Measurements from ENCODE around the gene MYL6. TPM values are rescaled to one million over a fixed set of nuclear protein-coding genes. Genes with fewer than 3 reads are reported as not detected.

The MYL6 gene
- total RNA-seq, 5 donors from 2014 or later (not counting 1 experiment from before 2014, with no cell fraction given), result 506 to 663 (median 569) TPM

- peak within 1 kb of the TSS; percentile 86 to 95 for H3K4me3 ChIP-seq (ENCODE audit: control insufficient read depth in 1 of 2, extremely low read depth in 1 of 2, low read length in 1 of 2)
- CTCF ChIA-PET, result interaction anchor here (0.6 to 5.8 kb wide), 22 partner anchors 10 to 446 kb away, joined by 3 to 65 read pairs (median 4); partner anchors contain the start of genes SMARCC2 (in 2 of the 2), DNAJC14 (in 1 of the 2), MYL6 (in 1 of the 2) and MYL6B (in 1 of the 2)
- H3K4me3 Mint-ChIP-seq, result peak within 1 kb of the TSS; percentile 97 to 99 (median 98)
- no peaks in the 10 kb centered on the region for H3K27me3 ChIP-seq (replicated peaks in 1 of 2; ENCODE audit: control insufficient read depth in 2 of 2, extremely low read depth in 1 of 2, insufficient read depth in 2 of 2, low read length in 1 of 2)
- no peaks in the 10 kb centered on the region for H3K27me3 Mint-ChIP-seq
- POLR2A ChIA-PET, result interaction anchor here (0.5 to 1.8 kb wide), 11 partner anchors 10 to 321 kb away, joined by 3 to 33 read pairs (median 4); partner anchors contain the start of genes ZC3H10 (in 2 of the 2), ORMDL2 (in 1 of the 2), RNF41 (in 1 of the 2) and RPL41 (in 1 of the 2)
- H3K27ac Mint-ChIP-seq, result peak within 1 kb of the TSS; percentile 97
- ATAC-seq (replicated peaks in 1 of 4), result peak; percentile 86 to 91 (median 89)
- no peaks in the 10 kb centered on the region for H3K9me3 ChIP-seq
- peaks cover 14 to 31% of the 10 kb centered on the region in 2 donors for H3K36me3 ChIP-seq (ENCODE audit: control insufficient read depth in 2 of 2, extremely low read depth in 1 of 2, insufficient read depth in 1 of 2, low read length in 1 of 2)
- H3K9me3 Mint-ChIP-seq, result no peaks in the 10 kb centered on the region
- peak; percentile 88 to 99 (median 98) for DNase-seq
- peaks cover 68 to 74% (median 72%) of the 10 kb centered on the region in 3 donors for H3K4me1 Mint-ChIP-seq
- H3K36me3 Mint-ChIP-seq, result peaks cover 33% of the 10 kb centered on the region
- H3K4me1 ChIP-seq (ENCODE audit: control insufficient read depth in 1 of 2, extremely low read depth in 1 of 2, insufficient read depth in 2 of 2, low read length in 2 of 2), result peaks cover 36 to 62% of the 10 kb centered on the region in 2 experiments
- peak within 1 kb of the TSS; percentile 76 for H3K27ac ChIP-seq (ENCODE audit: low read length)
- under 1% methylated on average over 45 of the region's 49 CpGs for whole genome bisulfite sequencing (ENCODE audit: insufficient coverage)
Measured at GRCh38 chr12:56127888-56128669, 30.1 kb upstream of the MYL6 start, which contains the start of gene ESYT1. TSS of gene ESYT1 (plus strand) at chr12:56128267. CDS start at chr12:56128320, 53 bp downstream.

DNA sequence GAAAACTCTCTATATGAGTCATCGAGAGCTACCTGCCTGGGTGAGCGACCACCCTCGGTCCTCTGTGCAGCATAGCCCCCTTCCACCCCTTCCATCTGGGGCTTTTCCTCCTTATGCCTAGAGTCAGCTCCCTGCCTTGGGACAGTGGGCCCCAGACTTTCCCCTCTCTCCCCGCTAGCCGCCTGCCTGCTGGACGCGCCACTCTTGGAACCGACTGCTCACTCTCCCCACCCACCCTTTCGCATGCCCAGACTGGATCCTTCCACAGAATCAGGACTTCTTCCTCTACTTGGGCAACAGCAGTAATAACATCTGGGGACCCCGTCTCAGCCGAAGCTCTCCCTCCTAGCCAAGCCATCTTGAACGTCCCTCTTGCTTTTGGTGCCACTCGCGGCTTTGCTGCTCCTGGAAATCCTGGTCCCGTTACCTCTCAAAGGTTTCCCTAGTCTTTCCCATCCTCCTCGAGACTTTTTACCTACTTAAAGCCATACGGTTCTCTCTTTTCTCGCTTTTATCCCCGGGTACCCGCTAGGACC, 29.4 kb upstream of the MYL6 start:
- no peaks in the 10 kb centered on the region for H3K9me3 ChIP-seq
- H3K36me3 Mint-ChIP-seq, result peaks cover 37% of the 10 kb centered on the region
- 0% methylated on average over 17 of the region's 20 CpGs for WGBS (ENCODE audit: insufficient coverage)
- no peaks in the 10 kb centered on the region for H3K27me3 ChIP-seq (replicated peaks in 1 of 2; ENCODE audit: control insufficient read depth in 2 of 2, extremely low read depth in 1 of 2, insufficient read depth in 2 of 2, low read length in 1 of 2)
- H3K9me3 Mint-ChIP-seq, result no peaks in the 10 kb centered on the region
- H3K4me1 Mint-ChIP-seq, result peaks cover 69 to 77% (median 70%) of the 10 kb centered on the region in 3 donors
- ATAC-seq (replicated peaks in 1 of 4) (peak in 2 of 4 experiments; percentile 0), DNase-seq (peak in 3 of 35 experiments; percentile 4 to 44 (median 12))
- H3K27ac Mint-ChIP-seq, result peak overlapping the region; percentile 97
- peaks cover 15 to 37% of the 10 kb centered on the region in 2 donors for H3K36me3 ChIP-seq (ENCODE audit: control insufficient read depth in 2 of 2, extremely low read depth in 1 of 2, insufficient read depth in 1 of 2, low read length in 1 of 2)
- peak overlapping the region; percentile 86 to 95 for H3K4me3 ChIP-seq (ENCODE audit: control insufficient read depth in 1 of 2, extremely low read depth in 1 of 2, low read length in 1 of 2)
- CTCF ChIA-PET, result interaction anchor here (0.6 to 5.8 kb wide), 14 partner anchors 9 to 445 kb away, joined by 3 to 65 read pairs (median 6); partner anchors contain the start of genes SMARCC2 (in 2 of the 2), MYL6B (in 1 of the 2), ORMDL2 (in 1 of the 2) and RPL41 (in 1 of the 2)
- H3K27me3 Mint-ChIP-seq, result no peaks in the 10 kb centered on the region
- peaks cover 36 to 65% of the 10 kb centered on the region in 2 experiments for H3K4me1 ChIP-seq (ENCODE audit: control insufficient read depth in 1 of 2, extremely low read depth in 1 of 2, insufficient read depth in 2 of 2, low read length in 2 of 2)
- peak overlapping the region; percentile 97 to 99 (median 98) for H3K4me3 Mint-ChIP-seq
- H3K27ac ChIP-seq (ENCODE audit: low read length), result peak overlapping the region; percentile 67
- POLR2A ChIA-PET, result interaction anchor here (0.6 to 1.8 kb wide), 6 partner anchors 11 to 311 kb away, joined by 3 to 33 read pairs (median 6); partner anchors contain the start of genes ORMDL2 (in 1 of the 2), RPL41 (in 1 of the 2), SARNP (in 1 of the 2) and SMARCC2 (in 1 of the 2)

DNA sequence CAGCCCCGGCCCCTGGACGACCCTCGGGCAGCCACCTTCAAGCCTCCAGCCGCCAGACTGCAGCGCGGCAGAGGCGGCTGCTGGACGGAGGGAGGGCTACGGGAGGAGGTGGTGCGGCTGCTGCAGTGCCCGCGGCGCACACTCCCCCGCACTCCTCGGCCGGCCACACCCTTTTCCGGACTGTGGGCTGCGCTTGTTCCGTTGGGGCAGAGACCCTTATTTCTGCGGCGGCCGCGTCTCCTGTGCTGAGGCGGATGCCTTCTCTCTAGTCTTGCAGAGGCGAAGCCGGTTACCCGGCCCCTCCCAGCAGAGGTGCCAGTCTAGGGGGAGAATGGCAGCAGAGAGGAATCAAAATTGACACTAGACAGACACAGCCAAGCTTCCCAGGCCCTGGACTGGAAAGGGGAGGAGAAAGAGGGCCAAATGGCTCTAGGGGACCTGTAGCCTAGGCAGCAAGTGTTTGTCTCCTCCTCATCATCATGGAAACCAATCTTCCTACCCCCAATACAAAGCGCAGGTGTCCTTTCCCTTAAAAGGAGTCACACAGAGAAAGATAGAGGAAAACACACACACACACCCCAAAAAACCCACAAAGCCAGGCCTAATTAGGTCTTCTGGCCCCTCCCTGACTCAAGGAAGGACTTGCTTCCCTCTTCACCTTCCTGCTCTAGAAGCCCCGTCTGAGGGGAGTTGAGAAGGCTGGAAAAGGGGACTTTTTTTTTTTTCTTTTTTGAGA, 28.8 kb upstream of the MYL6 start:
- H3K36me3 ChIP-seq (ENCODE audit: control insufficient read depth in 2 of 2, extremely low read depth in 1 of 2, insufficient read depth in 1 of 2, low read length in 1 of 2), result peaks cover 15 to 44% of the 10 kb centered on the region in 2 donors
- Mint-ChIP-seq H3K9me3 (no peaks in the 10 kb centered on the region), H3K27me3 (no peaks in the 10 kb centered on the region), H3K27ac (peak overlapping the region; percentile 97), H3K4me3 (peak overlapping the region; percentile 97 to 99 (median 98)), H3K36me3 (peaks cover 42% of the 10 kb centered on the region), H3K4me1 (peaks cover 64 to 75% (median 69%) of the 10 kb centered on the region in 3 donors)
- H3K4me1 ChIP-seq (ENCODE audit: control insufficient read depth in 1 of 2, extremely low read depth in 1 of 2, insufficient read depth in 2 of 2, low read length in 2 of 2), result peaks cover 36 to 70% of the 10 kb centered on the region in 2 experiments
- no peaks in the 10 kb centered on the region for H3K9me3 ChIP-seq
- no peaks in the 10 kb centered on the region for H3K27me3 ChIP-seq (replicated peaks in 1 of 2; ENCODE audit: control insufficient read depth in 2 of 2, extremely low read depth in 1 of 2, insufficient read depth in 2 of 2, low read length in 1 of 2)
- peak overlapping the region; percentile 67 for H3K27ac ChIP-seq (ENCODE audit: low read length)
- ChIA-PET POLR2A (interaction anchor here in 1 of 2 donors (0.8 kb wide), 1 partner anchor 312 kb away, joined by 3 read pairs; the partner anchor contains the start of gene ORMDL2), CTCF (interaction anchor here in 1 of 2 donors (2.7 to 5.8 kb wide), 4 partner anchors 8 to 60 kb away, joined by 8 to 65 read pairs (median 35); partner anchors contain the start of genes MYL6B, RPL41, SMARCC2 and ZC3H10)
- peak overlapping the region; percentile 86 to 95 for H3K4me3 ChIP-seq (ENCODE audit: control insufficient read depth in 1 of 2, extremely low read depth in 1 of 2, low read length in 1 of 2)
- DNase-seq, result peak; percentile 47 to 85 (median 65)
- whole genome bisulfite sequencing (ENCODE audit: insufficient coverage), result 0% methylated on average over 23 of the region's 29 CpGs
- peak; percentile 31 to 55 (median 48) for ATAC-seq (replicated peaks in 1 of 4)

DNA sequence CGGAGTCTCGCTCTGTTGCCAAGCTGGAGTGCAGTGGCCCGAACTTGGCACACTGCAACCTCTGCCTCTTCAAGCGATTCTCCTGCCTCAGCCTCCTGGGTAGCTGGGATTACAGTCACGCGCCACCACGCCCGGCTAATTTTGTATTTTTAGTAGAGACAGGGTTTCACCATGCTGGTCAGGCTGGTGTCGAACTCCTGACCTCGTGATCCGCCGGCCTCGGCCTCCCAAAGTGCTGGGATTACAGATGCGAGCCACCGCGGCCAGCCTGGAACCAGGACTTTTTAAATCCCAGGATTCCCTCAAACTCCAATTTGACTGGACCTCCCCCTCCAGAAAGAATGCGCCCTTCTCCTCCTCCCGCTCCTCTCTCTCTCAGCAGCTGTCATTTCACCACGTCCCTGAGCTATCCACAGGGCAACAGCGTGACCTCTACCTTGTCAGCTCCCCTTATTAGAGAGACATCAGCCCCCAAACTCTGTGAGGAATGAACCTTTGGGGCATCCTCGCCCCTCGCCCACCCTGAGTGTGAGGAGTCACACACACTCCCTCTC, 28.1 kb upstream of the MYL6 start:
- H3K4me1 ChIP-seq (ENCODE audit: control insufficient read depth in 1 of 2, extremely low read depth in 1 of 2, insufficient read depth in 2 of 2, low read length in 2 of 2), result peaks cover 36 to 70% of the 10 kb centered on the region in 2 experiments
- ATAC-seq (replicated peaks in 1 of 4), result no peak
- Mint-ChIP-seq H3K27me3 (no peaks in the 10 kb centered on the region), H3K36me3 (peaks cover 44% of the 10 kb centered on the region), H3K9me3 (no peaks in the 10 kb centered on the region), H3K27ac (peak overlapping the region; percentile 97), H3K4me1 (peaks cover 60 to 72% (median 70%) of the 10 kb centered on the region in 3 donors), H3K4me3 (peak overlapping the region; percentile 97 to 99 (median 98))
- no peak for DNase-seq
- 71% methylated on average over 7 of the region's 22 CpGs for WGBS (ENCODE audit: insufficient coverage)
- peak overlapping the region; percentile 67 for H3K27ac ChIP-seq (ENCODE audit: low read length)
- H3K4me3 ChIP-seq (ENCODE audit: control insufficient read depth in 1 of 2, extremely low read depth in 1 of 2, low read length in 1 of 2), result peak overlapping the region; percentile 86 to 95
- POLR2A ChIA-PET, result interaction anchor here in 1 of 2 donors (0.8 kb wide), 1 partner anchor 312 kb away, joined by 3 read pairs; the partner anchor contains the start of gene ORMDL2
- H3K9me3 ChIP-seq, result no peaks in the 10 kb centered on the region
- H3K27me3 ChIP-seq (replicated peaks in 1 of 2; ENCODE audit: control insufficient read depth in 2 of 2, extremely low read depth in 1 of 2, insufficient read depth in 2 of 2, low read length in 1 of 2), result no peaks in the 10 kb centered on the region
- CTCF ChIA-PET, result interaction anchor here in 1 of 2 donors (2.7 to 5.8 kb wide), 2 partner anchors 12 to 21 kb away, joined by 8 to 65 read pairs; partner anchors contain the start of genes MYL6B, RPL41 and ZC3H10
- peaks cover 15 to 49% of the 10 kb centered on the region in 2 donors for H3K36me3 ChIP-seq (ENCODE audit: control insufficient read depth in 2 of 2, extremely low read depth in 1 of 2, insufficient read depth in 1 of 2, low read length in 1 of 2)

DNA sequence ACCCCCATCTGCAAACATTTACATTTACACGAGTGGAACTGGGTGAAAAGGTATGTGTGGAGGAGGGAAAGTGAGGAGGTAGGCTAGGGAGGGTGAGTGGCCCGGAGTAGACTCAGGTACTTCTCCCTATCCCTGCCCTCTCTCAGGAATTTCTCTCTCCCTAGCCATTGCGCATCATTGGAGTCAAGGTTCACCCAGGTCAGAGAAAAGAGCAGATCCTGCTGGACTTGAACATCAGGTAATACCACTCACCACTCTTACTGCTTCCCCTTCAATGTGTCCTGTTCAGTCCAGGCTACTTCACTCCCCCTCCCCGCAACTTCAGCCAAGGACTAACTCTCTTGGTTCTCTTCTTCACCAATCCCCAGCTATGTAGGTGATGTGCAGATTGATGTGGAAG, 27.3 kb upstream of the MYL6 start:
- Histone ChIP-seq H3K36me3 (ENCODE audit: control insufficient read depth in 2 of 2, extremely low read depth in 1 of 2, insufficient read depth in 1 of 2, low read length in 1 of 2) (peaks cover 15 to 55% of the 10 kb centered on the region in 2 donors), H3K4me1 (ENCODE audit: control insufficient read depth in 1 of 2, extremely low read depth in 1 of 2, insufficient read depth in 2 of 2, low read length in 2 of 2) (peaks cover 33 to 62% of the 10 kb centered on the region in 2 experiments), H3K27me3 (replicated peaks in 1 of 2; ENCODE audit: control insufficient read depth in 2 of 2, extremely low read depth in 1 of 2, insufficient read depth in 2 of 2, low read length in 1 of 2) (no peaks in the 10 kb centered on the region), H3K27ac (ENCODE audit: low read length) (peak overlapping the region; percentile 67), H3K9me3 (no peaks in the 10 kb centered on the region), H3K4me3 (ENCODE audit: control insufficient read depth in 1 of 2, extremely low read depth in 1 of 2, low read length in 1 of 2) (peak overlapping the region in 1 of 2 donors; percentile 95)
- Mint-ChIP-seq H3K36me3 (peaks cover 45% of the 10 kb centered on the region), H3K9me3 (no peaks in the 10 kb centered on the region), H3K4me3 (peak overlapping the region; percentile 97 to 99 (median 98)), H3K27me3 (no peaks in the 10 kb centered on the region), H3K27ac (peak overlapping the region; percentile 97), H3K4me1 (peaks cover 57 to 73% (median 69%) of the 10 kb centered on the region in 3 donors)
- ChIA-PET POLR2A (interaction anchor here in 1 of 2 donors (0.7 kb wide), 1 partner anchor 91 kb away, joined by 3 read pairs; no protein-coding TSS in a partner anchor), CTCF (interaction anchor here (1.1 to 2.7 kb wide), 2 partner anchors 21 to 127 kb away, joined by 3 to 8 read pairs; partner anchors contain the start of genes ANKRD52 (in 1 of the 2) and MYL6B (in 1 of the 2))
- 93% methylated on average over 1 of the region's 4 CpGs for WGBS (ENCODE audit: insufficient coverage)
- no peak for DNase-seq
- ATAC-seq (replicated peaks in 1 of 4), result no peak
